ENCODE data around the gene PCDHA3. TPM values are rescaled to one million over a fixed set of nuclear protein-coding genes. Genes with fewer than 3 reads are reported as not detected.

The PCDHA3 gene
- total RNA-seq: 0.14 and 0.22 TPM in 2 replicates

GRCh38 chr5:140800816-140801493 is at the start of gene PCDHA3:
TSS of gene PCDHA3 (plus strand) at chr5:140801057.

GRCh38 chr5:140785905-140786686 is 14.8 kb upstream of the PCDHA3 start, which contains the start of gene PCDHA1:
TSS of gene PCDHA1 (plus strand) at chr5:140786140.

GRCh38 chr5:140794595-140795258 is 6.1 kb upstream of the PCDHA3 start, which contains the start of gene PCDHA2:
TSS of gene PCDHA2 (plus strand) at chr5:140794852.

GRCh38 chr5:140806834-140807775 is 6.2 kb downstream of the PCDHA3 start, which contains the start of gene PCDHA4:
TSS of gene PCDHA4 (plus strand) at chr5:140807068.

GRCh38 chr5:140821375-140822280 is 20.8 kb downstream of the PCDHA3 start, which contains the start of gene PCDHA5:
TSS of gene PCDHA5 (plus strand) at chr5:140821613.

GRCh38 chr5:140827704-140828361 is 27.0 kb downstream of the PCDHA3 start, which contains the start of gene PCDHA6:
TSS of gene PCDHA6 (plus strand) at chr5:140827960. CDS start at chr5:140828092, 132 bp downstream.

GRCh38 chr5:140833993-140834392 is 33.1 kb downstream of the PCDHA3 start, which contains the start of gene PCDHA7:
TSS of gene PCDHA7 (plus strand) at chr5:140834269. CDS start at chr5:140834384, 115 bp downstream.

GRCh38 chr5:140840978-140841962 is 40.4 kb downstream of the PCDHA3 start, which contains the start of gene PCDHA8:
TSS of gene PCDHA8 (plus strand) at chr5:140841187. CDS start at chr5:140841322, 135 bp downstream.

GRCh38 chr5:140848139-140849102 is 47.6 kb downstream of the PCDHA3 start, which contains the start of gene PCDHA9:
TSS of gene PCDHA9 (plus strand) at chr5:140848382. CDS start at chr5:140848496, 114 bp downstream.

Other genes with a start within 250 kb of the PCDHA3 start
- gene SRA1, start 243.6 kb upstream of the PCDHA3 start, total RNA-seq: 42.0 and 44.7 TPM in 2 replicates
- 11.7 and 31.1 TPM in 2 replicates for gene APBB3, start 236.5 kb upstream of the PCDHA3 start, total RNA-seq
- 41.6 and 45.5 TPM in 2 replicates for gene SLC35A4, start 236.2 kb upstream of the PCDHA3 start, total RNA-seq
- 1.3 and 1.8 TPM in 2 replicates for gene CD14, start 167.9 kb upstream of the PCDHA3 start, total RNA-seq
- 12.9 and 24.5 TPM in 2 replicates for gene TMCO6, start 161.6 kb upstream of the PCDHA3 start, total RNA-seq
- gene NDUFA2, start 153.4 kb upstream of the PCDHA3 start, total RNA-seq: 19.9 and 24.1 TPM in 2 replicates
- 67.3 and 127 TPM in 2 replicates for gene IK, start 153.2 kb upstream of the PCDHA3 start, total RNA-seq
- gene WDR55, start 136.2 kb upstream of the PCDHA3 start, total RNA-seq: 32.8 and 46.2 TPM in 2 replicates
- gene DND1, start 127.5 kb upstream of the PCDHA3 start, total RNA-seq: 0.44 and 0.86 TPM in 2 replicates
- 47.9 and 91.9 TPM in 2 replicates for gene HARS1, start 109.7 kb upstream of the PCDHA3 start, total RNA-seq
- 27.1 and 32.5 TPM in 2 replicates for gene HARS2, start 109.6 kb upstream of the PCDHA3 start, total RNA-seq
- gene ZMAT2, start 100.6 kb upstream of the PCDHA3 start, total RNA-seq: 29.5 and 35.7 TPM in 2 replicates
- gene PCDHA1, start 14.9 kb upstream of the PCDHA3 start, total RNA-seq: not detected in 2 replicates
- under 0.01 TPM in 1 of 2 replicates, not detected in the other for gene PCDHA2, start 6.2 kb upstream of the PCDHA3 start, total RNA-seq
- under 0.01 and 0.14 TPM in 2 replicates for gene PCDHA4, start 6.0 kb downstream of the PCDHA3 start, total RNA-seq
- not detected in 2 replicates for gene PCDHA5, start 20.6 kb downstream of the PCDHA3 start, total RNA-seq
- gene PCDHA6, start 26.9 kb downstream of the PCDHA3 start, total RNA-seq: 0.14 and 0.44 TPM in 2 replicates
- under 0.01 and 0.29 TPM in 2 replicates for gene PCDHA7, start 33.2 kb downstream of the PCDHA3 start, total RNA-seq
- under 0.01 TPM in 1 of 2 replicates, not detected in the other for gene PCDHA8, start 40.1 kb downstream of the PCDHA3 start, total RNA-seq
- gene PCDHA9, start 47.3 kb downstream of the PCDHA3 start, total RNA-seq: under 0.01 TPM in 2 replicates
- gene PCDHA10, start 54.8 kb downstream of the PCDHA3 start, total RNA-seq: under 0.01 and 0.14 TPM in 2 replicates
- gene PCDHA11, start 67.9 kb downstream of the PCDHA3 start, total RNA-seq: 0.57 TPM in 1 of 2 replicates, not detected in the other
- gene PCDHA12, start 74.3 kb downstream of the PCDHA3 start, total RNA-seq: under 0.01 and 0.14 TPM in 2 replicates
- gene PCDHA13, start 81.1 kb downstream of the PCDHA3 start, total RNA-seq: not detected in 2 replicates
- gene PCDHAC1, start 125.2 kb downstream of the PCDHA3 start, total RNA-seq: under 0.01 TPM in 1 of 2 replicates, not detected in the other
- gene PCDHAC2, start 165.4 kb downstream of the PCDHA3 start, total RNA-seq: 0.14 and 0.22 TPM in 2 replicates

Measured in placental pericyte (primary cell).